Left cardiac atrium (tissue), 4 donors: ENCODE results near the gene MED8. TPM values are rescaled to one million over a fixed set of nuclear protein-coding genes. Genes with fewer than 3 reads are reported as not detected.
"Not testable (repeated sequence)": the region's sequence is repeated elsewhere in the genome, so short reads cannot be mapped to it uniquely, and the experiment has no call there.

Experiments used
- ATAC-seq, 2 donors: fragments of 200-7000 bp; cut with Tn5 transposase; one replicate each; pipeline ENCODE4 v1.9.1; 2020; ENCODE audit warnings: mild to moderate bottlenecking in 2 of 2, moderate library complexity in 2 of 2
- DNase-seq: peaks from one replicate; pipeline ENCODE4 v3.0.0-alpha.2; 2020
- intact Hi-C, 2 donors: fragments of 100-400 bp; cut with DNase I; formaldehyde crosslinking; loops; one replicate each; pipeline versions ENCODE4 v1.14.1 to v1.15.1; 2022 to 2023
- total RNA-seq, 2 donors: library from RNA; stranded (reverse); fragmentation: NEBNext Ultra II Directional; extraction: Animal tissue kit (Norgen Biotek cat#: 25700); gene quantifications; one replicate each; pipeline ENCODE4 v1.2.1, GENCODE V29; 2021
- donor health status: DM: no; HTN: yes; CAD: no.
- donor health status: DM: no; HTN: yes; CAD: no; lungs with severe emphysema.
- donor health status: DM: yes; HTN: yes; CAD: no.
- donor health status: Dilated cardiomyopathy.

The MED8 gene
- total RNA-seq, 2 donors from 2014 or later, result 19.1 to 27.4 TPM

DNA sequence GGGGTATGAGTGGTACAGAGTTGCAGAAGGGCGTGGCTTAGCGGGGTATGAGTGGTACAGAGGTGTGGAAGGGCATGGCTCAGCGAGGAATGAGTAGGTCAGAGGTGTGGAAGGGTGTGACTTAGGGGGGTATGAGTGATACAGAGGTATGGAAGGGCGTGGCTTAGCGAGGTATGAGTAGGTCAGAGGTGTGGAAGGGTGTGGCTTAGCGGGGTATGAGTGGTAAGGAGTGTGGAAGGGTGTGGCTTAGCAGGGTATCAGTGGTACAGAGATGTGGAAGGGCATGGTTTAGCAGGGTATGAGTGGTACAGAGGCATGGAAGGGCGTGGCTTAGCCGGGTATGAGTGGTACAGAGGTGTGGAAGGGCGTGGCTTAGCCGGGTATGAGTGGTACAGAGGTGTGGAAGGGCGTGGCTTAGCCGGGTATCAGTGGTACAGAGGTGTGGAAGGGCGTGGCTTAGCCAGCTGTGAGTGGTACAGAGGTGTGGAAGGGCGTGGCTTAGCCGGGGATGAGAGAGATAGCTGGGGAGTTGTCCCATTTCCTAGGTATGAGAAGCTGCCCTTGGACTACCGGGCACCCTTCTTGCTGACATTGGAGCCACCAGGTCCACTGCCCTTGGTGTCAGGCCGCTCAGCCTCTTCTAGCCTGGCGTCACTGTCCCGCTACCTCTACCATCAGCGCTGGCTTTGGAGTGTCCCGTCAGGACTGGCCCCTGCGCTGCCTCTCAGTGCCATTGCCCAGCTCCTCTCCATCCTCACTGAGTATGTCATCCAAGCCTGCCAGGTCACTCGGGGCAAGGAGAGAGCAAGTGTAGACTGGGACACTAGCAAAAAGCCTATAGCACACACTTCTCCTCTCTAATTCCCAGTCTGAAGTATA lies 34.3 kb upstream of the MED8 start:
- no peak for DNase-seq
- intact Hi-C loops, result no loop called here
- no peak for ATAC-seq

DNA sequence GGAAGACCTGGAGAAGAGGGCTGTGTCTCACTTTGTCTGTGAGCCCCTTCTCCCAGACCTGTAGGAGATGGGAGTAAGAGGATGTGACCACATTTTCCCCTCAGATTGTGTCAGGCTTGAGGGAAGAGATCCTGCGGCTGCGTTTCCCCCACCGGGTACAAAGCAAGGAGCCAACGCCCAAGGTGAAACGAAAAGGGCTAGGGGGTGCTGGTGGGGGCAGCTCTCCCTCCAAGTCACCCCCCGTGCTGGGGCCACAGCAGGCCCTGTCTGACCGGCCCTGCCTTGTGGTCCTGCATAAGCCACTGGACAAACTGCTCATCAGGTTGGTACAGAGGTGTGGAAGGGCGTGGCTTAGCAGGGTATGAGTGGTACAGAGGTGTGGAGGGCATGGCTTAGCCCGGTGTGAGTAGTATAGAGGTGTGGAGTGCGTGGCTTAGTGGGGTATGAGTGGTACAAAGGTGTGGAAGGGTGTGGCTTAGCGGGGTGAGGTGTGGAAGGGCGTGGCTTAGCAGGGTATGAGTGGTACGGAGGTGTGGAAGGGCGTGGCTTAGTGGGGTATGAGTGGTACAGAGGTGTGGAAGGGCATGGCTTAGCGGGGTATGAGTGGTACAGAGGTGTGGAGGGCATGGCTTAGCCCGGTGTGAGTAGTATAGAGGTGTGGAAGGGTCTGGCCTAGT lies 33.5 kb upstream of the MED8 start:
- intact Hi-C loops, result no loop called here
- ATAC-seq, result no peak
- DNase-seq, result no peak

DNA sequence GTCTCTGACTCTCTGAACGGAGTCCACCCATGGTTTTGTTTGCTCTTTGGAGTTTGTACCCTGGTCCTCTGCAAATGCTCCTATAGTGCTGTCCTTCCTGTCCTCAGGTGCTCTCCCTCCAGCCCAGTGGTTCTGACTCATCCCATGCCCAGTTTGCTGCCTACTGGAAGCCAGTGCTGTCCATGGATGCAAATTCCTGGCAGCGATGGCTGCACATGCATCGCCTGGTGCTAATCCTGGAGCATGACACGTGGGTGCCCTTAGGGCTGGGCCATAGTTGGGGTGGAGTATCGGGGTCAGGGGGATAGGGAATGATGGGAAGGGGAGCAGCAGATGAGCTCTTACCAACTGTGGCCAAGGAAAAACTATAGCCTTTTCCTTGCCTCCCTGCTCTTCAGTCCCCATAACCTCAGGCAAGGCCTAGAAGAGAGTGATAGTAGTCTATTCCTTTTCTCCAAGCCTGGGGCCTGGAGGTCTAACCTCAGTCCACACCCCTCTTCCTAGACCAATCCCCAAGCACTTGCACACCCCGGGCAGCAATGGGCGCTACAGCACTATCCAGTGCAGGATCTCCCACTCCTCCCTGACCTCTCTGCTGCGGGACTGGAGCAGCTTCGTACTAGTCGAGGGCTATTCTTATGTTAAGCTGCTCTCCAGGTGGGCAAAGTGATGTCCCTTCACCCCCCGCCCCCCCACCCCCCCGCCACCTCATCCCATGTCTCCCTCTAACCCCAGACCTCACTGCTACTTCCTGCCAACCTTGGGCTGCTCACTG lies 32.6 kb upstream of the MED8 start:
- no peak for DNase-seq
- no peak for ATAC-seq
- intact Hi-C loops, result no loop called here

DNA sequence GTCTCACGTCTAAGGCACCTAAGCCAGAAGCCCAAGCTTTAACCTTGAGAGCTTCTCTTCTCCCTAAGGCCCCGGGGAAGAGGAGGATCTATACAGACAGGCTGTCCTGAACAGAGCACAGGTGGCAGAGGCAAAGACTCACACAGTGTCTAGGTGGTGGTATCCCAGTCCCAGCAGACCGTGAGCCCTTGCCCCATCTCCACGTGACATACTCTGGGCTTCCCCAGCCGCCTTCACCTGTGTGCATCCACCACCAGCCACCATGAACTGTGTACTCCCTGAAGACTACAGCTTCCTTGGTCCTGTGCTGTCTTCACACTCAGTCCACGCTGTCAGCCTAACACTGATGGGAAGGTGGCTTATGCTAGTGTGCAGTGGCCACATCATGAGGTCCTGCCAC lies 31.8 kb upstream of the MED8 start:
- intact Hi-C loops, result no loop called here
- ATAC-seq (no peak), DNase-seq (no peak)

DNA sequence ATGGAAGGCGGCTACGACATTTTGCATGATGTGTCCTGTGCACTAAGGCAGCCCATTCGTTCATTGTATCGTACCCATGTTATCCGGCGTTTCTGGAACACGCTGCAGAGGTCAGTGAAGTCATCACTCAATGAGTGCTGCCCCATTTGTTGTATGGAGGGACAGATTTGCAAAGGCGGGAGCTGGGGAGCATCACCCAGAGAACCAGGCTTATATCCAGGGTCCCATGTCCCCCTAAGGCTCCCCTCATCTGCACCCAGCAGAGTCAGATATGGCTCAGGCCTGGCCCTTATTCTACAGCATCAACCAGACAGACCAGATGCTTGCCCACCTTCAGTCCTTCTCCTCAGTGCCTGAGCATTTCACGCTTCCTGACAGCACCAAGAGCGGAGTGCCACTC lies 31.3 kb upstream of the MED8 start:
- intact Hi-C loops, result no loop called here
- no peak for ATAC-seq
- DNase-seq, result no peak

DNA sequence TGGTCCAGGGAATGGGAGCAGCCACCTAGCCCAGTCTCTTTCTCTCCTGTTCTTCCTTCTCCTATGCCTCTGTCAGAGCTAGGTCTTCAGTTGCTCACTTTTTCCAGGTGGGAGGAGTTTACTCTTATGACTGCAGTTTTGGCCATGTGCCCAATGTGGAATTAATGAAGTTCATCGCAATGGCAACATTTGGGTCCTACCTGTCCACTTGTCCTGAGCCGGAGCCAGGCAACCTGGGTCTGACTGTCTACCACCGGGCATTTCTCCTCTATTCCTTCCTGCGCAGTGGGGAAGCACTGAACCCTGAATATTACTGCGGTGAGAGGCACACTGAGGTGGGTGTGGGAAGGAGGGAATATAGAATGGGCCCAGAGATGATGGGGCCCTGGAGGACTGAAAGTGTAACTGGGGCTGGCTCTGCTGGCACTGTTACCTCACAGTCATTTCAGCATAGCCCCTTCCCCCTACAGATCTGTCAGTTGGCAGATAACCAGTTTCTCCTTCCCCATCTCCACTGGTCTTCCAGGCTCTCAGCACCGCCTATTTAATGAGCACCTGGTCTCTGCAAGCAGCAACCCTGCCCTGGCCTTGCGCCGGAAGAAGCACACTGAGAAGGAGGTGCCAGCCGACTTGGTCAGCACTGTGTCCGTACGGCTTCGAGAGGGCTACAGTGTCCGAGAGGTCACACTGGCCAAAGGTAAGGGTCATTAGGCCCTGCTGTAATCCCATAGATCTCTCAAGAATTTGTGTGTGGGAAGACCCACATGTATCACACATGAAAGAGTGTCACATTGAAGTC lies 30.2 kb upstream of the MED8 start:
- DNase-seq, result no peak
- intact Hi-C loops, result loop anchor here (5.0 to 10.0 kb wide), 2 partner anchors 188 to 195 kb away; no protein-coding TSS in a partner anchor
- no peak for ATAC-seq

DNA sequence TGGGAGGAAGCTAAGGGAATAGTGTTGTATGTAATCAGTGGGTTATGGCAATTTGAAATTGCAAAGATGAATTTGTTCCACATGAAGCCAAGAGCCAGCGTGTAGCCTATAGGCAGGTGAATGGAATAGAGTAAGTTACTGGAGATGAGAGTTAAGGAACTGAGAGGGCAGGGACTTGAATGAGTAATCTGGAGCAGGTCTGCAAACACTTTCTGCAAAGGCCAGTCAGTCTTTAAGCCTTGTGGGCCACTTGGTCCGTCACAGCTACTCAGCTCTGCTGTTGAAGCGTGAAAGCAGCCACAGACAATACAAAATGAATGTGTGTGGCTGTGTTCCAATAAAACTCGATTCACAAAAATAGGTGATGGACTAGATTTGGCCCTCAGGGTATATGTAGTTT lies 29.3 kb upstream of the MED8 start:
- DNase-seq (no peak), ATAC-seq (no peak)
- intact Hi-C loops, result loop anchor here (5.0 to 10.0 kb wide), 2 partner anchors 187 to 194 kb away; no protein-coding TSS in a partner anchor

DNA sequence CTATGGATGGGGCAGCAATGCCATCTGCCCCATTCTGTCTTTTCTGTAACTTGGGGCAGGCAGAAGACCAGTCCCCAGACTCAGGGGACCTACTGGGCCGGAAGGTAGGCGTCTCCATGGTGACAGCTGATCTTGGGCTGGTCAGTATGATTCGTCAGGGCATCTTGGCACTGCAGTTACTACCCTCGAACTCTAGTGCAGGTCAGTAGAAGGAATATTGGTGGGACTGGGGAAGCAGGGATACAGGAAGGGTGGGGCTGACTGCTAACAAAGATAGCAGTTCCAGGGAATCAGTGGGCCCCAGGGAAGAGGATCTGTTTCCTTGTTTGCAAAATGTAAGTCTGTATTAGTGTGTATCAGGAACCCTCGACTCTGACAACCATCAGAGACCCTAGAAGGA lies 26.3 kb upstream of the MED8 start:
- intact Hi-C loops, result loop anchor here (5.0 to 10.0 kb wide), 2 partner anchors 184 to 191 kb away; no protein-coding TSS in a partner anchor
- ATAC-seq (no peak), DNase-seq (no peak)

DNA sequence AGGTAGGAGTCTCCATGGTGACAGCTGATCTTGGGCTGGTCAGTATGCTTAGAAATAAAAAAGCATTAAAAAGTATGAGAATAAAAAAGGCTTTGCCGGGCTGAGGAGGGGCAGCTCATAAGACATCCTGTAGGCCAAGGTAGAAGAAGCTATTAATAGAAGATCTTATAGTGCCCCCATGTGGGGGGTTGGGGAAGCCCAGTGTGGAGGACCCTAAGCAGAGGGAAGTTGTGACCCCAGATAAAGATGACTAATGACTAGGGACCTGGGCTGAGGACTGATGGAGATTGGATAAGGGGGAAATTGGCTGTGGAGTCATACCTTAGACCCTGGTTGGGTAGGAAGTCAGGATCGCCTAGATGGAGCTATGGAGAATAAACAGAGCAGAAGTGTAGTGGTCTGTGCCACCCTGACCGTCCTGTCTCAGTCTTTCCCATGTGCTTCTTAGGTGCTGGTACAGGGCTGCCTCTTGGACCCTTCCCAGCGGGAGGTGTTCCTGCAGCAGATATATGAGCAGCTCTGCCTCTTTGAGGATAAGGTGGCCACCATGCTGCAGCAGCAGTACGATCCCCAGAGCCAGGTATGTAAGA lies 25.1 kb upstream of the MED8 start:
- peak; percentile 76 to 84 for ATAC-seq
- peak; percentile 62 for DNase-seq

DNA sequence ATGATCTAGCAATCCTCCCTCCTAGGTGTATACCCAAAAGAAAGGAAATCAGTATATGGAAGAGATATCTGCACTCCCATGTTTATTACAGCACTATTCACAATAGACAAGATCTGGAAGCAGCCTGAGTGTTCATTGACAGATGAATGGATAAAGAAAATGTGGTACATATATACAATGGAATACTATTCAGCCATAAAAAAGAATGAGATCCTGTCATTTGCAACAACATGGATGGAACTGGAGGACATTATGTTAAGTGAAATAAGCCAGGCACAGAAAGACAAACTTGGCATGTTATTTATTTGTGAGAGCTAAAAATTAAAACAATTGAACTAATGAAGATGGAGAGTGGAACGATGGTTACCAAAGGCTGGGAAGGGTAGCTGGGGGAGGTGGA lies 23.8 kb upstream of the MED8 start:
- ATAC-seq, DNase-seq: not testable (repeated sequence)
- intact Hi-C loops, result loop anchor here in 1 of 2 donors (10.0 kb wide), 1 partner anchor 189 kb away; no protein-coding TSS in a partner anchor

More for the DNA sequence above, 25.1 kb upstream of the MED8 start:
- intact Hi-C loops, result loop anchor here (5.0 to 10.0 kb wide), 2 partner anchors 182 to 190 kb away; no protein-coding TSS in a partner anchor

DNA sequence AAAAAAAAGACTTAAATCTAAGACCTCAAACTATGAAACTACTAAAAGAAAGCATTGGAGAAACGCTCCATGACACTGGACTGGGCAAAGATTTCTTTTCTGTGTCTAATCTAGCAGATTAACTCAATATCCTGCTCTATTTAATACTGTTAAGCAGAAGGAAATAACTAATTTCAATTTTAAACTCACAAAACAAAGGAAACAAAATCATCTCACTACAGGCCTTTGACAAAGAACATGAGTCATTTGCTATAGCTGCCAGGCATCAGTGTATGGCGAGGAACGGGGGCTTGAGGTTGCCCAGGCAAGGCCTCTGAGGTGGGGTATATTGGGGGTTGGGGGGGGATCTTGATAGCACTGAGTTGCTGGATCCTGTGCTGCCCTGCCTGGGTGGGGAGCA lies 21.0 kb upstream of the MED8 start:
- DNase-seq, result no peak
- intact Hi-C loops, result loop anchor here in 1 of 2 donors (10.0 kb wide), 1 partner anchor 186 kb away; no protein-coding TSS in a partner anchor

DNA sequence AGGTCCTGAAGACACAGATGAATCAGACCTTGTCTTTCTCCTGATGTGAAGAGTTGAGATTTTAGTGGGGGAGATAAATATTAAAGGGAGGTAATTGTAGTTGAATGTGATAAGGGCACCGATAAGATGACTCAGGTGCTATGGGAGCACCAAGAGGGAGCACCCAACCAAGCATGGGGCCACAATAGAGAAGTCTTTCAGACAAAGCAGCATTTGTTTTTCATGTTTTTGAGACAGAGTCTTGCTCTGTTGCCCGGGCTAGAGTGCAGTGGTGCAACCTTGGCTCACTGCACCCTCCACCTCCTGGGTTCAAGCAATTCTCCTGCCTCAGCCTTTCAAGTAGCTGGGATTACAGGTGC lies 16.3 kb upstream of the MED8 start:
- peak in 1 of 2 donors; percentile 27 for ATAC-seq
- intact Hi-C loops, result no loop called here
- DNase-seq, result no peak

More for the DNA sequence above, 21.0 kb upstream of the MED8 start:
- ATAC-seq, result no peak

DNA sequence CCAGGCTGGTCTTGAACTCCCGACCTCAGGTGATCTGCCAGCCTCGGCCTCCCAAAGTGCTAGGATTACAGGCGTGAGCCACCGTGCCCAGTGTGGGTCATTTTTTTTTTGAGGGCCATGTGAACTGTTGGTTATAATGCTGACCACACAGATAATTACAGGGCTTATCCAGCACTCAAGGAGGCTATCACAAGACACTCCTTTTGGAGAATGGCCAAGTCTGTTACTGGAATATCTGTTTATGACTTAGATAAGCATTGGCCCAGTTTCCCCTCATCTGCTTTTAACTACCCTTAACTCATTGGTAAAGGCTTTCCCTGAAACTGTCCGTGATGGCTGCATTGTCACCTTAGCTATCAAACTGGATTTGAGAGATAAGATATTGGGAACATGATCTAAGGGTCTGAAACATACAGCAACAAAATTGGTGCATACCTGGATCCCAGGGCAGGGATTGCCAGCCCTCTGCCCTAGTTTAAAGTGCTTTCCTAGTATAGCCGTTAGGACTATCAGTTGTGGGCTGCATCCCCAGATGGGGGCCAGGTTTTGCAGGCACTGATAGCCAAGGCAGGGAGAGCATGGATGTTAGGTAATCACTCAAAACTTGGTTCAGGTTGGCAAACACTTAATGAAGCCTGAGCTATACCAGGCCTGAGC lies 15.7 kb upstream of the MED8 start:
- intact Hi-C loops, result no loop called here
- DNase-seq (no peak), ATAC-seq (peak; percentile 45 to 87)

DNA sequence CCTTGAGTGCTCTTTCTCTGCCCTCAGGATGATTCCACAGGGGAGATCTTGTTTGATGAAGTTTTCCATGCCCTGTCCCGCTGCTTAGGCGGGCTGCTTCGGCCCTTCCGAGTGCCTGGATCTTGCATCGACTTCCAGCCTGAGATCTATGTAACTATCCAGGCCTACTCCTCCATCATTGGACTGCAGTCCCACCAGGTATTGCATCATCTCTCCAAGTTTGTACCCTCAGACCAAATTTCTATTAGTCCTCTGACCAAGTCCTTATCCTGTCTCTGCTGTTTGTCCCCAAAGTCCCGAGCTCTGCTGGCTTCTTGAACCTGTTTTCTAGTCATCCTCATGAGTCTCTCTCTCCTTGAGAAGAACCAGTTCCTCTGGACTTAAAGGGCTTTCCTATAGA lies 14.8 kb upstream of the MED8 start:
- intact Hi-C loops, result no loop called here
- no peak for DNase-seq
- no peak for ATAC-seq

DNA sequence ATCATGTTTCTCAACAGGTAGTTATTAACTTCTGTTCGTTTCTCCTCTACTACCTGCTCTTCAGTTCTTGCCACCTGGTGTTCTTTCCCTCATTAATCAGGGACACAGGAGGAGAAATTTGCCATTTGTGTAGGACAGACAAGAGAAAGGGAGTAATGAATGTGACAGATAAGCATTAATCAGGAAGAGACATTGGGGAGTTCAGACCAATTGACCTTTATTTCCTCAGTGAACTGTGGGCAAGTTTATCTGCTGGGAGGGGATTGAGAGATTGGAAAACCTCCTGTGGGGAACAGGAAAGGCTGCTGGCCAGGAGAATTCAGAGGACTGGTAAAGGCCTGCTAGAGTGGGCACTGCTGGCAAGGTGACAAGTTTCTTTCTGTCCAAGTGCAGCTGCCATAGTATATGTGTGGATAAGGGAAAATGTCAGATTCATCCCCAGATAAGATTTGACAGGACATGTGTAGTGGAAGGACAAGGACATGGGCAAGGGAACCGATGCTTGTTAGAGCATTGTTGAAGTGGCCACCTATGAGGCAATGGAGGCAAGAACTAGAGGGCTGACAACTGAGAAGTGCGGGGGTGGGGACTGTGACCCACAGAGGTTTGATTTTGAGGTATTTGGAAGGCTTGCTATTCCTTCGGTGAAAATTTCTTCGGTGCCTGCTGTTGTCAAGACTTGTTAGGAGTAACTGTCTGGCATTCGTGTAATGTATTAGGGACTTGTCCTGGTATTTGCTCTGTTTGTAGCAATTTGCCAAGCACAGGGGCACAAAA lies 12.7 kb upstream of the MED8 start:
- DNase-seq (no peak), ATAC-seq (no peak)
- intact Hi-C loops, result no loop called here

DNA sequence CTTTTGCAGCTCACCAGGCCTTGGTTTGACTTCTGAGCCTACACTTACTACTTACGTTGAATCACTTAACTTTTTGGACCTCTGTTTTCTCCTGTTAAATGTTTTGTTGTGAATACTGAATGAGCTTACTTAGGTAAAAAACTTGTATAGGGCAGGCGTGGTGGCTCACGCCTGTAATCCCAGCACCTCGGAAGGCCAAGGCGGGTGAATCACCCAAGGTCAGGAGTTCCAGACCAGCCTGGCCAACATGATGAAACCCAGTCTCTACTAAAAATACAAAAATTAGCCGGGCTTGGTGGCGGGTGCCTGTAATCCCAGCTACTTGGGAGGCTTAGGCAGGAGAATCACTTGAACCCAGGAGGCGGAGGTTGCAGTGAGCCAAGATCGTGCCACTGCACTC lies 10.8 kb upstream of the MED8 start:
- ATAC-seq, intact Hi-C loops, DNase-seq: not testable (repeated sequence)

DNA sequence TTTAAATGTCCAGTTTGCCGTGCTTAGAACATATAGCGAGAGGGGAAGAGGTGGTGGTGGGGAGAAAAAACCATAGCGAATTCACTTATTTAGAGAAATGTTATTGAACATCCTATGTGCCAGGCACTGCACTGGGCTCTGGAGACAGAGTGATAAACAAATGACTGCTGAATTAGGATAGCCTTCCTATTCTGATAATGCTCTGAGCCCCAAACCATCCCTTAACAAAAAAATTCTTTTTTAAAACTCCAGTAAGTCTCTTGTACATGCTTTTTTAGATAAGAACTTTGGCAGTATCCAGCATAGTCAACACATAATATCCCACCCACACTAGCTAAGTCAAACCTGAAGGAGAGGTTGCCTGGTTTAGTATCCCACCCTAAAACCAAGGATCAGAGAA lies 8.6 kb upstream of the MED8 start:
- intact Hi-C loops, result no loop called here
- DNase-seq, result no peak
- ATAC-seq, result no peak
